ENCODE measurements around the gene PPP2R5E.

- TF ChIP-seq CTCF (IDR thresholded peaks at IDR 0.05) (no peak), POLR2A (IDR thresholded peaks at IDR 0.05) (no peak)
Measured at GRCh38 chr14:63468294-63468693, 74.9 kb downstream of the PPP2R5E start.

Data from testis (tissue), 2 donors.